Measurements from ENCODE around the gene CAPRIN1. TPM values are rescaled to one million over a fixed set of nuclear protein-coding genes. Genes with fewer than 3 reads are reported as not detected.

Gene CAPRIN1
- total and polyA plus RNA-seq, 10 of the 15 experiments (the other 5 are each of a cell fraction or from before 2014, with no cell fraction given) = 50.4 to 228 (median 191) TPM

GRCh38 chr11:34145073-34145472, 93.5 kb downstream of the CAPRIN1 start:
- ChIA-PET SMC1A (ENCODE audit: uncharacterized antibody, unreplicated experiment) (interaction anchor here (0.6 to 2.3 kb wide), 16 partner anchors 9 to 207 kb away, joined by 3 to 14 read pairs (median 4); partner anchors contain the start of gene NAT10), CTCF (interaction anchor here (0.7 to 1.4 kb wide), 5 partner anchors 8 to 157 kb away, joined by 3 to 4 read pairs (median 3); partner anchors contain the start of gene NAT10)
- TF ChIP-seq CHD2 (IDR thresholded peaks at IDR 0.05; ENCODE audit: borderline replicate concordance, low read depth, low read length) (0 out of 2 replicates have a peak, but pooled peaks have one; percentile 31), HCFC1 (IDR thresholded peaks at IDR 0.05; ENCODE audit: low read length) (no peak), TARDBP (IDR thresholded peaks at IDR 0.05; ENCODE audit: borderline replicate concordance) (no peak), ZNF24 (IDR thresholded peaks at IDR 0.05) (peak; percentile 96), GABPA (IDR thresholded peaks at IDR 0.05; ENCODE audit: low read depth) (no peak), RELB (IDR thresholded peaks at IDR 0.05; ENCODE audit: low read depth) (no peak), WRNIP1 (IDR thresholded peaks at IDR 0.05; ENCODE audit: borderline replicate concordance, low read depth, low read length) (no peak), SREBF2 (IDR thresholded peaks at IDR 0.05; ENCODE audit: low read length) (no peak), PAX5 (IDR thresholded peaks at IDR 0.05; ENCODE audit: borderline replicate concordance, low read depth, low read length) (no peak), ZBTB11 (CRISPR knock-in tag; IDR thresholded peaks at IDR 0.05) (no peak), NR2C1 (IDR thresholded peaks at IDR 0.05) (no peak), DPF2 (IDR thresholded peaks at IDR 0.05) (no peak), TCF7 (IDR thresholded peaks at IDR 0.05; ENCODE audit: borderline replicate concordance) (no peak), MTA2 (IDR thresholded peaks at IDR 0.05; ENCODE audit: low read depth) (peak; percentile 44; the same call in 1 of the 2 replicates), ZNF274 (IDR thresholded peaks at IDR 0.05; ENCODE audit: insufficient read depth, insufficient read length) (no peak), MYC (IDR thresholded peaks at IDR 0.05; ENCODE audit: insufficient read depth, insufficient read length, insufficient replicate concordance, low read length, severe bottlenecking) (no peak), KAT2A (conservative IDR thresholded peaks at IDR 0.05; ENCODE audit: control insufficient read depth, low read depth, low read length) (no peak), KLF5 (IDR thresholded peaks at IDR 0.05; ENCODE audit: partially characterized antibody) (no peak), NBN (IDR thresholded peaks at IDR 0.05) (no peak), TBL1XR1 (IDR thresholded peaks at IDR 0.05; ENCODE audit: low read depth, low read length) (peak; percentile 56; the same call in 1 of the 2 replicates), PML (IDR thresholded peaks at IDR 0.05; ENCODE audit: low read length) (no peak), TCF3 (IDR thresholded peaks at IDR 0.05; ENCODE audit: borderline replicate concordance, insufficient read depth, low read depth, low read length) (no peak), RFX5 (IDR thresholded peaks at IDR 0.05; ENCODE audit: low read depth, low read length) (no peak)

More at GRCh38 chr11:34145073-34145472, 93.5 kb downstream of the CAPRIN1 start:
- no peaks in the 10 kb centered on the region for H4K20me1 ChIP-seq (ENCODE audit: control insufficient read depth, insufficient read depth)
- DNase-seq (ENCODE audit: low read depth, low spot score) (peak; percentile 61), ATAC-seq (peak; percentile 76), FAIRE-seq (peak; percentile 89)
- H3K9me3 ChIP-seq (replicated peaks; ENCODE audit: control insufficient read depth, insufficient read depth, low read length) = no peaks in the 10 kb centered on the region
- in situ Hi-C loops (cut with MboI) = no loop called here
- no peak overlapping the region for H2AFZ ChIP-seq (ENCODE audit: control insufficient read depth, low read depth, low read length)
- peak overlapping the region; percentile 87 for H3K4me2 ChIP-seq (ENCODE audit: control insufficient read depth, insufficient read depth)
- intact Hi-C loops (cut with micrococcal nuclease; ENCODE audit: unreplicated experiment) = loop anchor here (5.0 kb wide), 1 partner anchor 143 kb away; no protein-coding TSS in a partner anchor
- H3K36me3 ChIP-seq (ENCODE audit: control insufficient read depth in 2 of 2, insufficient read depth in 2 of 2, low read length in 1 of 2) = peaks cover 42 to 74% of the 10 kb centered on the region in 2 experiments
- peak overlapping the region; percentile 82 for H3K27ac ChIP-seq (ENCODE audit: control insufficient read depth, insufficient read depth)
- 0 out of 2 replicates have a peak overlapping the region, but pooled peaks have one; percentile 3 for H3K4me3 ChIP-seq
- WGBS (ENCODE audit: insufficient coverage, insufficient replicate concordance, low lambda C conversion rate, missing lambda C conversion rate) = 6% methylated on average over 5 of the region's 5 CpGs
- H3K27me3 ChIP-seq (replicated peaks in 1 of 2; ENCODE audit: control insufficient read depth in 2 of 2, insufficient read depth in 2 of 2, low read length in 1 of 2) = no peaks in the 10 kb centered on the region
- H3K79me2 ChIP-seq (ENCODE audit: control insufficient read depth, insufficient read depth, low read length) = no peaks in the 10 kb centered on the region; the same call in 1 of the 2 replicates
- peak overlapping the region; percentile 40 for H3K9ac ChIP-seq (ENCODE audit: control insufficient read depth, insufficient read depth, low read length)
- peaks cover 33% of the 10 kb centered on the region for H3K4me1 ChIP-seq (ENCODE audit: control insufficient read depth, insufficient read depth, low read length)
- BruUV-seq (replicated peaks) = no TSS peak
- ChIA-PET RAD21 (ENCODE audit: unreplicated experiment) (interaction anchor here (1.1 to 2.9 kb wide), 11 partner anchors 9 to 212 kb away, joined by 3 to 15 read pairs (median 5); partner anchors contain the start of genes ABTB2 and NAT10), POLR2A (interaction anchor here (0.6 to 2.3 kb wide), 7 partner anchors 9 to 75 kb away, joined by 3 to 16 read pairs (median 5); partner anchors contain the start of gene NAT10)

All from GM12878 (cell line).